ENCODE data around the gene NUMA1. TPM values are rescaled to one million over a fixed set of nuclear protein-coding genes. Genes with fewer than 3 reads are reported as not detected.

The NUMA1 gene
- total and polyA plus RNA-seq, 2 experiments from 2014 or later, result 119 to 417 TPM

GRCh38 chr11:72123117-72123653 is 42.8 kb upstream of the NUMA1 start:
- Histone ChIP-seq H3K4me3 (no peak overlapping the region), H3K9me3 (ENCODE audit: low read depth) (no peaks in the 10 kb centered on the region), H3K27ac (no peak overlapping the region), H3K4me1 (ENCODE audit: low read depth) (no peaks in the 10 kb centered on the region), H3K36me3 (no peaks in the 10 kb centered on the region), H3K27me3 (no peaks in the 10 kb centered on the region)
- no peak for DNase-seq (ENCODE audit: low read depth in 1 of 2, low spot score in 1 of 2)
- no peak for TF ChIP-seq CTCF (IDR thresholded peaks at IDR 0.05; ENCODE audit: low read depth, low read length)

DNA sequence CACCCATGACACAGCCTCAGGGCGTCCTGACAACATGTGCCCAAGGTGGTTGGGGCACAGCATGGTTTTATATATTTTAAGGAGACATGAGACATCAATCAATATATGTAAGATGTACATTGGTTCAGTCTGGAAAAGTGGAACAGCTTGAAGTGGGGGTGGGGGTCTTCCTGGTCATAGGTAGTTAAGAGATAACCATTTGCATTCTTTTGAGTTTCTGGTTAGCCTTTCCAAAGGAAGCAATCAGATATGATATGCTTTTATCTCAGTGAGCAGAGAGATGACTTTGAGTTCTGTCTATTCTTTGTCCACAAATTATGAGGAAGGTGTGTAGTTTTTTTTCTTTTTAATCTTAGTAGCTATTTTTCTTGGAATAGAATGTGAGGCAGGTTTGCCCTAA is 42.3 kb upstream of the NUMA1 start:
- Histone ChIP-seq H3K9me3 (ENCODE audit: low read depth) (no peaks in the 10 kb centered on the region), H3K36me3 (no peaks in the 10 kb centered on the region), H3K27ac (no peak overlapping the region), H3K4me1 (ENCODE audit: low read depth) (no peaks in the 10 kb centered on the region), H3K4me3 (no peak overlapping the region), H3K27me3 (no peaks in the 10 kb centered on the region)
- no peak for DNase-seq (ENCODE audit: low read depth in 1 of 2, low spot score in 1 of 2)
- no peak for TF ChIP-seq CTCF (IDR thresholded peaks at IDR 0.05; ENCODE audit: low read depth, low read length)

- Histone ChIP-seq H3K4me1 (ENCODE audit: low read depth) (no peaks in the 10 kb centered on the region), H3K4me3 (no peak overlapping the region), H3K27me3 (no peaks in the 10 kb centered on the region), H3K27ac (no peak overlapping the region), H3K9me3 (ENCODE audit: low read depth) (no peaks in the 10 kb centered on the region), H3K36me3 (no peaks in the 10 kb centered on the region)
- no peak for TF ChIP-seq CTCF (IDR thresholded peaks at IDR 0.05; ENCODE audit: low read depth, low read length)
- DNase-seq (ENCODE audit: low read depth in 1 of 2, low spot score in 1 of 2), result no peak
Measured at GRCh38 chr11:72120930-72121329, 40.6 kb upstream of the NUMA1 start.

- Histone ChIP-seq H3K4me1 (ENCODE audit: low read depth) (no peaks in the 10 kb centered on the region), H3K36me3 (no peaks in the 10 kb centered on the region), H3K4me3 (no peak overlapping the region), H3K27me3 (no peaks in the 10 kb centered on the region), H3K9me3 (ENCODE audit: low read depth) (no peaks in the 10 kb centered on the region), H3K27ac (no peak overlapping the region)
- no peak for DNase-seq (ENCODE audit: low read depth in 1 of 2, low spot score in 1 of 2)
- TF ChIP-seq CTCF (IDR thresholded peaks at IDR 0.05; ENCODE audit: low read depth, low read length), result no peak
Measured at GRCh38 chr11:72119198-72119597, 38.9 kb upstream of the NUMA1 start.

DNA sequence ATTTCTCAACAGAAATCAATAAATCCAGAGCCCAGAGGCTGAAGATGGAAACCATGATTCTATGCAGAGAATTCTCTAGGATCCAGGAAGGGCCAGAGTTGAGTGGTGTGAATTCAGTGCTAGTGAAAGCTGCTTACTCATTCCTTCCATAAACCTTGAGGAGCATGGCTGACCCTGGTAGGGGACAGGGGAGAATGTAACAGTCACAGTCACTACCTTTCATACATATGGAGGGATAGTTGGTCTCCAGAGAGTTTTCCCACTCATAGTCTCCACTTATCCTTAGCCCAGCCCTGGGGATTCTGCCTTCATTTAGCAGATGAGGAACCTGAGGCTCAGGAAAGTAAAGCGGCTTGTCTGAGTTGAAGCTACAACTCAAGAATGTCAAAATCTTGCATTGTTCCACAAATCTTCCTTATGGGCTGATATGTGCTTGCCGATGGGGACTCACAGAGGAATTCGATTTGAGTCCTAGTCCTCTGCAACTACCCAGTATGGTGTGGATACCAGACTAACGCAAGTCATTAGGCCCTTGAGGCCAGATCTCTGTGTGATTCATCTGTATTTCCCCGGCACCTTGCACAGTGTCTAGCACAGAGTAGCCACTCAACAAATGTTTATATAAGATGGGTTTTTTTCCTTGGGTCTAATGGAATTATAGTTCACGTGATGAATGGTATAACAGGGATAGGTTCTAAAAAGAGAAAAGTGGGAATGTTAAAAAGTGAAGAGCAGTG is 35.8 kb upstream of the NUMA1 start:
- H3K4me1 ChIP-seq (ENCODE audit: low read depth), result peaks cover 7% of the 10 kb centered on the region
- no peak for TF ChIP-seq CTCF (IDR thresholded peaks at IDR 0.05; ENCODE audit: low read depth, low read length)

More for the DNA sequence above, 35.8 kb upstream of the NUMA1 start:
- no peak overlapping the region for H3K4me3 ChIP-seq
- H3K9me3 ChIP-seq (ENCODE audit: low read depth), result no peaks in the 10 kb centered on the region
- H3K36me3 ChIP-seq, result no peaks in the 10 kb centered on the region
- H3K27ac ChIP-seq, result no peak overlapping the region
- no peaks in the 10 kb centered on the region for H3K27me3 ChIP-seq
- DNase-seq (ENCODE audit: low read depth in 1 of 2, low spot score in 1 of 2), result no peak
